HG03064 (cell line): ENCODE measurements around the gene MRPL53.
"Not testable (repeated sequence)": the region's sequence is repeated elsewhere in the genome, so short reads cannot be mapped to it uniquely, and the experiment has no call there.

Experiments used
- ATAC-seq: cut with Tn5 transposase; IDR thresholded peaks from one replicate; pipeline ENCODE4 v1.9.1; 2021; ENCODE audit warnings: low read depth; ENCODE audit not compliant: unreplicated experiment

The MRPL53 gene

GRCh38 chr2:74482801-74483674, 10.6 kb upstream of the MRPL53 start, which contains the start of the genes CCDC142 and TTC31:
Gene CCDC142, minus strand, starts transcription at chr2:74482998. Its CDS starts 161 bp downstream, at chr2:74482837.
Gene TTC31, plus strand, starts transcription at chr2:74483081. Its CDS starts 15 bp downstream, at chr2:74483096.
- ATAC-seq, result peak; percentile 87

GRCh38 chr2:74481961-74482800, 9.7 kb upstream of the MRPL53 start:
- peak; percentile 34 for ATAC-seq

- no peak for ATAC-seq
These were observed 9.0 kb upstream of the MRPL53 start for GRCh38 chr2:74481431-74481830.

GRCh38 chr2:74474899-74475298, 2.4 kb upstream of the MRPL53 start:
- ATAC-seq, result no peak

GRCh38 chr2:74474481-74474880, 2.0 kb upstream of the MRPL53 start:
- ATAC-seq, result no peak

GRCh38 chr2:74472945-74473258, 422 bp upstream of the MRPL53 start:
- ATAC-seq, result no peak

GRCh38 chr2:74471332-74472065, 981 bp downstream of the MRPL53 start:
- ATAC-seq, result no peak

- ATAC-seq, result not testable (repeated sequence)
These were observed 1.7 kb downstream of the MRPL53 start for GRCh38 chr2:74470742-74471141.

GRCh38 chr2:74464406-74464805, 8.1 kb downstream of the MRPL53 start:
- no peak for ATAC-seq

- no peak for ATAC-seq
These were observed 9.7 kb downstream of the MRPL53 start for GRCh38 chr2:74462786-74463105.

GRCh38 chr2:74462054-74462785, 10.3 kb downstream of the MRPL53 start:
- ATAC-seq, result no peak

- no peak for ATAC-seq
These were observed 11.1 kb downstream of the MRPL53 start for GRCh38 chr2:74461187-74462053.

GRCh38 chr2:74460187-74460586, 12.3 kb downstream of the MRPL53 start:
- not testable (repeated sequence) for ATAC-seq

GRCh38 chr2:74459503-74460118, 12.9 kb downstream of the MRPL53 start:
- not testable (repeated sequence) for ATAC-seq

- ATAC-seq, result no peak
These were observed 13.5 kb downstream of the MRPL53 start for GRCh38 chr2:74458938-74459363.

- peak; percentile 84 for ATAC-seq
These were observed 14.1 kb downstream of the MRPL53 start, which contains the start of gene WBP1 for GRCh38 chr2:74458132-74458937. Gene WBP1, plus strand, starts transcription at chr2:74458438. Its CDS starts 165 bp downstream, at chr2:74458603.

GRCh38 chr2:74457549-74458131, 14.8 kb downstream of the MRPL53 start:
- ATAC-seq, result peak; percentile 26
